OCI-LY7 (cell line): Measurements from ENCODE around the gene NTM. TPM values are rescaled to one million over a fixed set of nuclear protein-coding genes. Genes with fewer than 3 reads are reported as not detected.

Experiments
- BruUV-seq: library from RNA; stranded (reverse); fragments of 400-500 nt; replicated peaks from 2 replicates; lab custom pipeline; 2021; lab: Mats Ljungman, UMichigan
- CTCF ChIA-PET: fragments of 300-600 bp; sonication (Branson Sonifier 250); formaldehyde crosslinking; loops from one replicate; lab custom pipeline; 2022; ENCODE audit warnings: antibody characterized with exemption; ENCODE audit not compliant: unreplicated experiment; lab: Charles Lee
- POLR2A ChIA-PET: fragments of 300-600 bp; sonication (Branson Sonifier 250); formaldehyde crosslinking; loops from one replicate; lab custom pipeline; 2022; ENCODE audit warnings: antibody characterized with exemption; lab: Charles Lee
- DNase-seq: peaks from one replicate; pipeline ENCODE4 v3.0.0-alpha.2; 2015; ENCODE audit warnings: low spot score
- H2AFZ ChIP-seq: fragments of 200-600 bp; sonication (generic), shearing (Covaris generic); 2 replicates; pipeline ENCODE4 v1.6.1; 2014; ENCODE audit warnings: mild to moderate bottlenecking, antibody characterized with exemption, low read length, moderate library complexity
- H3K27ac ChIP-seq: fragments of 200-600 bp; sonication (generic); 2 replicates; pipeline ENCODE4 v1.5.1; 2014; ENCODE audit warnings: mixed run types, low read depth, mild to moderate bottlenecking, moderate library complexity, low read length, inconsistent platforms; ENCODE audit not compliant: poor library complexity, severe bottlenecking
- H3K36me3 ChIP-seq: fragments of 200-600 bp; sonication (generic); 2 replicates; pipeline ENCODE4 v1.6.1; 2014; ENCODE audit warnings: mild to moderate bottlenecking, antibody characterized with exemption, low read length, moderate library complexity, mixed read lengths; ENCODE audit not compliant: insufficient read depth
- H3K4me1 ChIP-seq: fragments of 200-600 bp; sonication (generic); 2 replicates; pipeline ENCODE4 v1.5.1; 2014; ENCODE audit warnings: mild to moderate bottlenecking, low read length; ENCODE audit not compliant: insufficient read depth, poor library complexity, severe bottlenecking
- H3K4me2 ChIP-seq: fragments of 200-600 bp; sonication (generic); 2 replicates; pipeline ENCODE4 v1.6.1; 2014; ENCODE audit warnings: mild to moderate bottlenecking, low read length
- H3K4me3 ChIP-seq: fragments of 200-600 bp; sonication (generic); 2 replicates; pipeline ENCODE4 v1.5.1; 2014; ENCODE audit warnings: mild to moderate bottlenecking, low read depth, low read length; ENCODE audit not compliant: poor library complexity, severe bottlenecking
- H3K79me2 ChIP-seq: fragments of 200-600 bp; sonication (generic); 2 replicates; pipeline ENCODE4 v1.6.1; 2016; ENCODE audit warnings: low read depth, mild to moderate bottlenecking, low read length, moderate library complexity, mixed read lengths; ENCODE audit not compliant: insufficient read depth
- H3K9me2 ChIP-seq: fragments of 200-600 bp; sonication (generic); 2 replicates; pipeline ENCODE4 v1.6.1; 2016; ENCODE audit warnings: mild to moderate bottlenecking, low read length, mixed read lengths; ENCODE audit not compliant: insufficient read depth
- H3K9me3 ChIP-seq: fragments of 200-600 bp; sonication (generic); 2 replicates; pipeline ENCODE4 v1.6.1; 2014; ENCODE audit warnings: mild to moderate bottlenecking, mixed run types, low read length, mixed read lengths
- H4K20me1 ChIP-seq: fragments of 200-600 bp; sonication (generic); 2 replicates; pipeline ENCODE4 v1.6.1; 2014; ENCODE audit warnings: mild to moderate bottlenecking, antibody characterized with exemption, low read length, moderate library complexity, mixed read lengths; ENCODE audit not compliant: insufficient read depth
- CTCF ChIP-seq: fragments of 200-600 bp; sonication (generic); conservative IDR thresholded peaks from 2 replicates; pipeline ENCODE4 v1.5.1; 2014; ENCODE audit warnings: mild to moderate bottlenecking, antibody characterized with exemption, low read length, moderate library complexity, mixed read lengths
- EZH2phosphoT487 ChIP-seq: fragments of 200-600 bp; sonication (generic); IDR thresholded peaks from 2 replicates; pipeline ENCODE4 v1.6.1; 2018; ENCODE audit warnings: low read depth, borderline replicate concordance, mild to moderate bottlenecking, mixed run types, antibody characterized with exemption, low read length, moderate library complexity, mixed read lengths
- intact Hi-C: fragments of 100-400 bp; cut with micrococcal nuclease; formaldehyde crosslinking; loops from one replicate; pipeline ENCODE4 v1.10.0; 2022; ENCODE audit not compliant: unreplicated experiment
- total RNA-seq, 2 experiments: library from RNA; depleted of rRNA in 1 of 2; stranded (reverse); fragments of >200 nt in 1 of 2; shearing (Covaris generic) in 1 of 2; gene quantifications; 2 replicates each; pipeline ENCODE4 v1.2.3, GENCODE V29; 2014 to 2022

NTM gene
- total RNA-seq, 2 experiments from 2014 or later = not detected

DNA sequence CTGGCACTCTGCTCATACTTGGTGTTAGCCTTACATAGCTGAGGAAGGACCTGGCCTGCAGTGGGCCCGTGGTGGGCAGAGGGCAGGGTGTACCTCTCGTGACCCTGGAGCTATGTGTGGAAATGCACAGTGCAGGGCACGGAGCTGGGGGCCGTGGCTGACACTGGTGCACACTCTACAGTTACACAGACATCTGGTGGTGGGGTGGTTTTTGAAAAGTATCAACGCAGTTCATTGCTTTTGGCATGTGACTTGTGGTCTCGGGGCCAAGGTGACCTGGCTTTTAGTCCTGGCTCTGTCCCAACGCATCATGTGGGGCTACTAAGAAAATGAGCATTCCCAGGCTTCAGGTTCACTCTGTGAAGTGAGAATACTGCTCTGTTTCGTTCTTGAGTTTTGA is 553.6 kb downstream of the NTM start:
- TF ChIP-seq CTCF (no peak), EZH2phosphoT487 (no peak)
- ChIA-PET CTCF (no interaction called here), POLR2A (no interaction called here)
- DNase-seq = no peak
- no peaks in the 10 kb centered on the region for H3K79me2 ChIP-seq
- H3K36me3 ChIP-seq = no peaks in the 10 kb centered on the region
- H3K9me3 ChIP-seq = no peaks in the 10 kb centered on the region
- BruUV-seq = no TSS peak
- intact Hi-C loops = no loop called here
- H3K4me1 ChIP-seq = no peaks in the 10 kb centered on the region
- no peak overlapping the region for H3K4me3 ChIP-seq
- H2AFZ ChIP-seq = no peak overlapping the region
- no peaks in the 10 kb centered on the region for H4K20me1 ChIP-seq
- no peak overlapping the region for H3K27ac ChIP-seq
- H3K9me2 ChIP-seq = no peaks in the 10 kb centered on the region
- no peak overlapping the region for H3K4me2 ChIP-seq

DNA sequence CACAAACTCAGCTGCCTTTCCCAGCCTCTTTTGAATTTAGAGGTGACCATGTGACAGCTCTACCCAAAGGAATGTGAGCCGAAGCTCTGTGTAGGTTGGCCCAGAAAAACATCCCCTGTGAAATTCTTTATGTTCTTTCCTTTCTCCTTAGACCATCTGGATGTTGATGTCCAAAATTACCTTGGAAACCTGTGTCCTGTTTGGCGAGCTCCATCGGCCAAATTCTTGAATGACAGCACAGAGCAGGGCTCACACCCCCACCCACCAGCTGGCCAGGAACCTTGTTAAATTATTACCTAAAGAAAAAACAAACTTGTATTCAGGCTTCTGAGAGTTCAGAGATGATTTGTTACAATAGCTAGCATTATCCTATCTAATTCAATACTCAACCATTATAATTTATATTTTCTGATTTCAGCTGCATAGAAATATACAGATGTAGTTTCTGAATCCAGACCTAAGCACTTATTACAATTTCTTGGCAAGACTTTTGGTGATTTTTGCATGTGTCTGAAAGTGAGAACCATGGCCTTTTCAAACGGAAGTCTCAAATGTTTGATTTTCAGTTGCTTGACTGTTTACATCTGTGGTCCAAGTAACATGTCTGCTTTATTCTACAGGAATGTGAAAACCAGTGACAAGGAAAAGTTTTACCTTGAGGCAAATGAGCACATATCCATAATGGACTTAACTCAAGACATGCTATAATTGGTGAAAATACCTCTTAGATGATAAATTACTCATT is 554.2 kb downstream of the NTM start:
- Histone ChIP-seq H3K36me3 (no peaks in the 10 kb centered on the region), H3K9me2 (no peaks in the 10 kb centered on the region), H3K79me2 (no peaks in the 10 kb centered on the region), H3K27ac (no peak overlapping the region), H3K4me2 (no peak overlapping the region), H3K4me1 (no peaks in the 10 kb centered on the region), H2AFZ (no peak overlapping the region), H4K20me1 (no peaks in the 10 kb centered on the region), H3K9me3 (no peaks in the 10 kb centered on the region), H3K4me3 (no peak overlapping the region)
- no TSS peak for BruUV-seq
- no peak for DNase-seq
- CTCF ChIA-PET = no interaction called here
- POLR2A ChIA-PET = no interaction called here
- intact Hi-C loops = no loop called here
- TF ChIP-seq CTCF (no peak), EZH2phosphoT487 (no peak)

GRCh38 chr11:131925829-131926228 is 555.4 kb downstream of the NTM start:
- no peak for TF ChIP-seq CTCF
- TF ChIP-seq EZH2phosphoT487 = no peak
- CTCF ChIA-PET = no interaction called here
- Histone ChIP-seq H3K9me3 (no peaks in the 10 kb centered on the region), H3K36me3 (no peaks in the 10 kb centered on the region), H3K27ac (no peak overlapping the region), H3K4me1 (no peaks in the 10 kb centered on the region), H4K20me1 (no peaks in the 10 kb centered on the region), H3K4me2 (no peak overlapping the region), H3K4me3 (no peak overlapping the region), H2AFZ (no peak overlapping the region), H3K79me2 (no peaks in the 10 kb centered on the region), H3K9me2 (no peaks in the 10 kb centered on the region)
- intact Hi-C loops = no loop called here
- no peak for DNase-seq
- POLR2A ChIA-PET = no interaction called here
- BruUV-seq = no TSS peak
